ENCODE measurements around the gene CAMTA1. TPM values are rescaled to one million over a fixed set of nuclear protein-coding genes. Genes with fewer than 3 reads are reported as not detected.

Gene CAMTA1
- total RNA-seq, 1 donor from 2014 or later, result 160 TPM

GRCh38 chr1:7107109-7107830, 322.0 kb downstream of the CAMTA1 start:
- DNase-seq, result no peak
- Histone ChIP-seq H3K9me3 (replicated peaks) (no peaks in the 10 kb centered on the region), H3K36me3 (no peaks in the 10 kb centered on the region), H3K4me3 (no peak overlapping the region), H3K27ac (replicated peaks) (no peak overlapping the region), H3K4me1 (no peaks in the 10 kb centered on the region), H3K27me3 (ENCODE audit: low read depth) (peaks cover 59% of the 10 kb centered on the region)
- intact Hi-C loops (cut with micrococcal nuclease), result no loop called here
- no peak for TF ChIP-seq CTCF (IDR thresholded peaks at IDR 0.05; ENCODE audit: borderline replicate concordance)

GRCh38 chr1:7108251-7108650, 323.0 kb downstream of the CAMTA1 start:
- DNase-seq, result no peak
- Histone ChIP-seq H3K36me3 (no peaks in the 10 kb centered on the region), H3K9me3 (replicated peaks) (no peaks in the 10 kb centered on the region), H3K27ac (replicated peaks) (no peak overlapping the region), H3K4me3 (no peak overlapping the region), H3K27me3 (ENCODE audit: low read depth) (peaks cover 65% of the 10 kb centered on the region), H3K4me1 (no peaks in the 10 kb centered on the region)
- TF ChIP-seq CTCF (IDR thresholded peaks at IDR 0.05; ENCODE audit: borderline replicate concordance), result no peak
- intact Hi-C loops (cut with micrococcal nuclease), result no loop called here

GRCh38 chr1:7109901-7110300, 324.6 kb downstream of the CAMTA1 start:
- no peak overlapping the region for H3K4me3 ChIP-seq
- peaks cover 58% of the 10 kb centered on the region for H3K27me3 ChIP-seq (ENCODE audit: low read depth)
- no peak overlapping the region for H3K27ac ChIP-seq (replicated peaks)
- no peaks in the 10 kb centered on the region for H3K4me1 ChIP-seq
- no peaks in the 10 kb centered on the region for H3K36me3 ChIP-seq
- intact Hi-C loops (cut with micrococcal nuclease), result no loop called here
- no peak for DNase-seq
- no peak for TF ChIP-seq CTCF (IDR thresholded peaks at IDR 0.05; ENCODE audit: borderline replicate concordance)
- H3K9me3 ChIP-seq (replicated peaks), result no peaks in the 10 kb centered on the region

- no peak for TF ChIP-seq CTCF (IDR thresholded peaks at IDR 0.05; ENCODE audit: borderline replicate concordance)
- Histone ChIP-seq H3K4me1 (no peaks in the 10 kb centered on the region), H3K36me3 (no peaks in the 10 kb centered on the region), H3K9me3 (replicated peaks) (no peaks in the 10 kb centered on the region), H3K27me3 (ENCODE audit: low read depth) (peaks cover 57% of the 10 kb centered on the region), H3K27ac (replicated peaks) (no peak overlapping the region), H3K4me3 (no peak overlapping the region)
- intact Hi-C loops (cut with micrococcal nuclease), result no loop called here
- DNase-seq, result no peak
Measured at GRCh38 chr1:7110321-7110720, 325.1 kb downstream of the CAMTA1 start.

GRCh38 chr1:7111853-7112252, 326.6 kb downstream of the CAMTA1 start:
- intact Hi-C loops (cut with micrococcal nuclease), result no loop called here
- H3K9me3 ChIP-seq (replicated peaks), result peaks cover 4% of the 10 kb centered on the region
- no peaks in the 10 kb centered on the region for H3K36me3 ChIP-seq
- no peak for DNase-seq
- H3K4me3 ChIP-seq, result no peak overlapping the region
- H3K27ac ChIP-seq (replicated peaks), result no peak overlapping the region
- H3K27me3 ChIP-seq (ENCODE audit: low read depth), result peaks cover 52% of the 10 kb centered on the region
- TF ChIP-seq CTCF (IDR thresholded peaks at IDR 0.05; ENCODE audit: borderline replicate concordance), result no peak
- no peaks in the 10 kb centered on the region for H3K4me1 ChIP-seq

Measured in left ventricle myocardium inferior (tissue), 1 donor.